Vagina (tissue), 2 donors: Measurements from ENCODE around the gene KIF11. TPM values are rescaled to one million over a fixed set of nuclear protein-coding genes. Genes with fewer than 3 reads are reported as not detected.

Source experiments
- DNase-seq, 2 donors: peaks; one replicate each; pipeline ENCODE4 v3.0.0-alpha.2; 2017; ENCODE audit errors: extremely low spot score in 2 of 2
- H3K27ac ChIP-seq: fragments of 200-600 bp; sonication (generic); one replicate; pipeline ENCODE4 v1.5.1; 2019
- H3K27me3 ChIP-seq: fragments of 200-600 bp; sonication (generic); one replicate; pipeline ENCODE4 v1.5.1; 2019
- H3K36me3 ChIP-seq, 2 donors: fragments of 200-600 bp; sonication (generic); one replicate each; pipeline ENCODE4 v1.5.1; 2017 to 2019
- H3K4me1 ChIP-seq: fragments of 200-600 bp; sonication (generic); one replicate; pipeline ENCODE4 v1.5.1; 2019
- H3K4me3 ChIP-seq, 2 donors: fragments of 200-600 bp; sonication (generic); 1 replicate in 1 of 2; 2 replicates in 1 of 2; pipeline ENCODE4 v1.5.1; 2016 to 2019
- H3K9me3 ChIP-seq: fragments of 200-600 bp; sonication (generic); one replicate; pipeline ENCODE4 v1.5.1; 2019
- CTCF ChIP-seq, 3 experiments: fragments of 450-650 bp in 2 of 3; fragments of 200-600 bp in 1 of 3; sonication (generic) in 1 of 3; IDR thresholded peaks; one replicate each; pipeline ENCODE4 v1.5.1; 2017 to 2019; ENCODE audit warnings: antibody characterized with exemption in 3 of 3, mild to moderate bottlenecking in 2 of 3, moderate library complexity in 2 of 3
- POLR2A ChIP-seq, 2 donors: fragments of 450-650 bp; IDR thresholded peaks; one replicate each; pipeline ENCODE4 v1.6.1; 2017; ENCODE audit warnings: antibody characterized with exemption in 2 of 2, mild to moderate bottlenecking in 2 of 2, moderate library complexity in 2 of 2
- POLR2AphosphoS5 ChIP-seq, 2 donors: sonication (generic); formaldehyde crosslinking; IDR thresholded peaks; one replicate each; pipeline ENCODE4 v1.9.0; 2017; ENCODE audit warnings: antibody characterized with exemption in 2 of 2, mild to moderate bottlenecking in 2 of 2, low read depth in 1 of 2; ENCODE audit not compliant: insufficient read depth in 1 of 2
- intact Hi-C: fragments of 100-400 bp; cut with DNase I; formaldehyde crosslinking; loops from one replicate; pipeline ENCODE4 v1.15.1; 2023
- small RNA-seq: library from RNA; depleted of rRNA; stranded (forward); fragments of <200 nt; gene quantifications from one replicate; pipeline ENCODE3, GENCODE V24; 2016
- total RNA-seq: library from RNA; depleted of rRNA; stranded (reverse); fragments of >200 nt; gene quantifications from one replicate; pipeline ENCODE4 v1.2.3, GENCODE V29; 2016

The KIF11 gene
- total RNA-seq, 1 donor from 2014 or later: 3.4 TPM

DNA sequence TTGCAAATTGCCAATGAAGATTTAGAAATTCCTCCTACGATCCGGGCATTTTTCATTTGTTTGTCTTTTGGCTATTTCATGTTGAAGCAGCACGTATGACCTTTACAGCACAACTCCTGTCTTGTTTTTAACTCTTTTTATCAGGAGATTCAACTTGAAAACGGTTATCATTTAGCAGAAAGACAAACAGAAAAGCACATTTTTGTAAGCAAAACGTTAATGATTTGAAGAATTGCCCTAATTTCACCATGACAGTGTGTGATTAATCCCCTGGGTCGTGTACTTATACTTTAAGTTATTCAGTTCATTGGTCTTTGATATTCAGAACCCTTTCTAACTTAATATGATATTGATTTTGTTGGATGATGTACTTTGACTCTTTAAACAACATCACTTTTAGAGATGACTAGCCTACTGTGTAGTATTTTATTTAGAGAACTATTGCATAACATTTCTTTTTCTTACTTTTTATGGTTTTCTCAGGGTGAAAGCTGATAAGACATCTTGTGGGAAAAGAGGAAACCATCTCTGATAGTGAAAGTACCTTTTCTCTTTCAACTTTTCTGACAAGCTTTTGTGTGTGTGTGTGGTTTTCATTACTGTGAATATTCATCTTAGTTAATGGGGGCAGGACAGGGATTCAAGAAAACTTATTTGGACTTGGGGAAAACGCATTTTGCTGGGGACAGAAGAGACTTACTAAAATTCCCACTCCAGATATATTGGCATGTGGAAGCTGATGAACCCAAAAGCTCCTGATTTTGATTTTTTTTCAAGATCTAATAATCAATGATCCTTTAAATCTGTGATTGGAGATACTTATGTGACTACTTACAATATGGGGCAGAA, 105.0 kb downstream of the KIF11 start:
- Histone ChIP-seq H3K27me3 (peaks cover 3% of the 10 kb centered on the region), H3K36me3 (no peaks in the 10 kb centered on the region), H3K4me3 (no peak overlapping the region), H3K9me3 (no peaks in the 10 kb centered on the region), H3K4me1 (peaks cover 22% of the 10 kb centered on the region), H3K27ac (no peak overlapping the region)
- DNase-seq: no peak
- intact Hi-C loops: no loop called here
- TF ChIP-seq POLR2AphosphoS5 (IDR thresholded peaks at IDR 0.05; ENCODE audit: insufficient read depth in 1 of 2, low read depth in 1 of 2) (no peak), POLR2A (IDR thresholded peaks at IDR 0.05) (no peak), CTCF (IDR thresholded peaks at IDR 0.05) (no peak)

DNA sequence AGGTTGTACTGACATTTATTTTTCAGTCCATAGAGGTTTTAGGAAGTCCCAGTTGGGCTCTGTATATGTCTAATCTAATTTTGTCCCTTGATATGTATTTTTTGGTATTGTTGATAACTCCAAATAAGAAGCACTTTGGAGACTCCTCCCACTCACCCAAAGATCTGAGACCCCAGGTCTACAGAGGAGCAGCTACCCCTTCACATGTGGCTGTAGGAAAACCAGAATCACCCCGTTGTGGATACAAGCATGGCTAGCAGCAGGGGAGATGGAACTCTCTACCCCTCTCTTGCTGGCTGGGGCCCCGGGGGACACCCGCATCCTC, 106.2 kb downstream of the KIF11 start:
- Histone ChIP-seq H3K27ac (no peak overlapping the region), H3K27me3 (peaks cover 3% of the 10 kb centered on the region)
- intact Hi-C loops: no loop called here

DNA sequence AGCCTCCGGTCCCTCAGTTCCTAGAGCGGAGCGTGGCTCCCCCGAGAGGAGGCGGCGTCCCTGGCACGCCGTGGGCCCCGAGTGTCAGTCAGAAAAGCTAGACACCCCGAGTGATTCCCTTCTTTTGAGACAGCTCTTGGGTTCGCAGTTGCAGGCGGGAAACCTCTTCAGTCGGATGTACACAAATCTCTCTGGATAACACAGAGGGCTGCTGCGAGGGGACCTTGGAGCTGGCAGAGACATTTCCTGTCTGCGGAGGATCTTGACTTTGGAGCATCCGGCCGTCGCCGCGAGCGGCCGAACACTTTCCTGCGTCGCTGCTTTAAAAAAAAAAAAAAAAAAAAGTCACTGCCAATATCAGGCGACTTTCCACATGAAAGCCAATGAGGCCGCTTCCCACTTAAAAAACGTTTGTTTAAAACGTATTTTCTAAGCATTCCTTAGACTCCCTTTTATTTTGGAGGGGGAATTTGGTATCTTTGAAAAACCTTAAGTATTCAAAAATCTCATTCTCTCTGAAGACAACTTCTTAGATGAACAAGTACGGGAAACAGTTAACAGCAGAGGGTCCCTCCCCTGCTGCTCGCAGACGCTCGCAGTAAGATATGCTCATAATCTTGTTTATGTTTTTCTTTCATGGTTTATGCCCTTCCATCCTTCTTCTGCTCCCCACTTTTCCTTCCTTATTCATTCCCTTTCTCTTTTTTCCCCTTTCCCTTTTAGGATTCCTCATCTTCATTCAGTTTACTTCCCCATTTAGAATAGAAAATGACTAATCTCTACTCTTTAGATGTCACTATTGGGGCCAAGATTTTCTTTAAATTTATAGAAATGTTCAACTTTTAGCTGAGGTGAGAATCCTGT, 106.8 kb downstream of the KIF11 start:
- H3K27me3 ChIP-seq: peaks cover 3% of the 10 kb centered on the region
- no peaks in the 10 kb centered on the region for H3K36me3 ChIP-seq
- no peaks in the 10 kb centered on the region for H3K9me3 ChIP-seq
- TF ChIP-seq POLR2AphosphoS5 (IDR thresholded peaks at IDR 0.05; ENCODE audit: insufficient read depth in 1 of 2, low read depth in 1 of 2): no peak
- no peak for TF ChIP-seq CTCF (IDR thresholded peaks at IDR 0.05)
- TF ChIP-seq POLR2A (IDR thresholded peaks at IDR 0.05): no peak
- peaks cover 22% of the 10 kb centered on the region for H3K4me1 ChIP-seq
- DNase-seq: no peak
- H3K4me3 ChIP-seq: peak overlapping the region; percentile 29
- no peak overlapping the region for H3K27ac ChIP-seq
- intact Hi-C loops: no loop called here

More for the DNA sequence above, 106.2 kb downstream of the KIF11 start:
- TF ChIP-seq POLR2A (IDR thresholded peaks at IDR 0.05) (no peak), CTCF (IDR thresholded peaks at IDR 0.05) (no peak), POLR2AphosphoS5 (IDR thresholded peaks at IDR 0.05; ENCODE audit: insufficient read depth in 1 of 2, low read depth in 1 of 2) (no peak)
- Histone ChIP-seq H3K4me1 (peaks cover 22% of the 10 kb centered on the region), H3K36me3 (no peaks in the 10 kb centered on the region), H3K9me3 (no peaks in the 10 kb centered on the region), H3K4me3 (peak overlapping the region; percentile 29)
- DNase-seq: no peak

DNA sequence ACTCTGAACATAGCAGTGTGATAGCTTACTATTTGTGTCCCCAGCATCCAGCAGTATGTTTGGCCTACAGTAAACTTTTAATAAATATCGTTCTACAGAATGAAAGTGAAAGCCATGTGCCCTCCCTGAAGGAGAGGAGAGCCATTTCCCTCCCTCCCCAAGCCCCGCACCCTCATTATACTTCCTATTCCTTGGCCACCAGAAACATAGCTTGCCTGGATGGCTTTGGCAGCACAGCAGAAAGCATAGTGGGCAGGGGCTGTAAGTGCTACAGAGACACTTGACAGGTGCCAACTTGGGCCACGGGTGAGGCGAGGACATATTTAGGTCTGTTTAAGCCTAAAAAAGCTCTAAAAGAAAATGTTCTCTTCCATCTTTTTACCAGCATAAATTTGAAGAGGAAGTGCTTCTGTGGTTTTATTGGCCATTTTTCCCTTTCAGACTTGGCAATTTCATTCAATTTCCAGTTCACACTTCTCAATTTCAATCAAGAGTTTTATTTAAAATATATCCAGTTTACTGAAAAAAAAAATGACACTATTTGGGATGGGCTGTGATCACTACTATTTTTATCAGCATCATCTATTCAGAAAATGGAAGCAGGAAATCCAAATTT, 109.5 kb downstream of the KIF11 start:
- H3K27me3 ChIP-seq: no peaks in the 10 kb centered on the region
- no peaks in the 10 kb centered on the region for H3K9me3 ChIP-seq
- intact Hi-C loops: no loop called here
- H3K4me1 ChIP-seq: peaks cover 13% of the 10 kb centered on the region
- DNase-seq: no peak
- no peak overlapping the region for H3K27ac ChIP-seq
- no peaks in the 10 kb centered on the region for H3K36me3 ChIP-seq
- TF ChIP-seq POLR2AphosphoS5 (IDR thresholded peaks at IDR 0.05; ENCODE audit: insufficient read depth in 1 of 2, low read depth in 1 of 2) (no peak), POLR2A (IDR thresholded peaks at IDR 0.05) (no peak), CTCF (IDR thresholded peaks at IDR 0.05) (no peak)
- no peak overlapping the region for H3K4me3 ChIP-seq

Small RNA genes lying within 50 kb of the gene (small RNA-seq; reads per million reads assigned to genes)
- not detected for gene RN7SL644P

Other genes starting within 250 kb of the KIF11 start
- 22.3 TPM for gene IDE, start 19.0 kb upstream of the KIF11 start, total RNA-seq
- 6.1 TPM for gene HHEX, start 96.8 kb downstream of the KIF11 start, total RNA-seq